Osteoblast (primary cell): ENCODE measurements around the gene AQP2. TPM values are rescaled to one million over a fixed set of nuclear protein-coding genes. Genes with fewer than 3 reads are reported as not detected.

Experiments used
- DNase-seq: peaks from one replicate; pipeline ENCODE4 v3.0.0; 2011; ENCODE audit warnings: low spot score, mixed read lengths; ENCODE audit not compliant: insufficient read length; ENCODE audit errors: missing footprints
- H2AFZ ChIP-seq: 2 replicates; pipeline ENCODE4 v1.6.0; 2011; ENCODE audit warnings: mild to moderate bottlenecking, low read length
- H3K27ac ChIP-seq: 2 replicates; pipeline ENCODE4 v1.5.1; 2011; ENCODE audit warnings: mild to moderate bottlenecking, low read depth, low read length, moderate library complexity
- H3K27me3 ChIP-seq: 2 replicates; pipeline ENCODE4 v1.6.0; 2012; ENCODE audit warnings: mild to moderate bottlenecking, control low read depth, inconsistent platforms, low read length, moderate library complexity; ENCODE audit not compliant: insufficient read depth
- H3K36me3 ChIP-seq: 2 replicates; pipeline ENCODE4 v1.5.1; 2011; ENCODE audit warnings: mild to moderate bottlenecking, low read length, control low read depth, moderate library complexity; ENCODE audit not compliant: insufficient read depth
- H3K4me1 ChIP-seq: 2 replicates; pipeline ENCODE4 v1.5.1; 2011; ENCODE audit warnings: mild to moderate bottlenecking, low read length, control low read depth, moderate library complexity; ENCODE audit not compliant: insufficient read depth
- H3K4me2 ChIP-seq: 2 replicates; pipeline ENCODE4 v1.6.0; 2011; ENCODE audit warnings: mild to moderate bottlenecking, low read length; ENCODE audit not compliant: insufficient read depth
- H3K4me3 ChIP-seq: fragments of 200-600 bp; sonication (generic); 3 replicates; pipeline ENCODE4 v1.5.1; 2012; ENCODE audit warnings: mild to moderate bottlenecking, low read length, inconsistent platforms; ENCODE audit not compliant: insufficient read depth
- H3K79me2 ChIP-seq: 2 replicates; pipeline ENCODE4 v1.6.0; 2012; ENCODE audit warnings: mild to moderate bottlenecking, low read length, control low read depth, inconsistent platforms; ENCODE audit not compliant: insufficient read depth
- H3K9me3 ChIP-seq: 2 replicates; pipeline ENCODE4 v1.5.1; 2011; ENCODE audit warnings: low read depth, low read length, control low read depth
- H4K20me1 ChIP-seq: 2 replicates; pipeline ENCODE4 v1.6.0; 2012; ENCODE audit warnings: mild to moderate bottlenecking, low read length, control low read depth; ENCODE audit not compliant: insufficient read depth
- CTCF ChIP-seq: IDR thresholded peaks from 2 replicates; pipeline ENCODE4 v1.5.1; 2011; ENCODE audit warnings: mild to moderate bottlenecking, low read depth, low read length, moderate library complexity; ENCODE audit errors: extremely low read depth
- total RNA-seq: library from RNA; depleted of rRNA; stranded (reverse); fragments of >200 nt; gene quantifications from 2 replicates; pipeline ENCODE4 v1.2.3, GENCODE V29; 2012

Gene AQP2
- total RNA-seq, 1 donor = not detected

GRCh38 chr12:49902399-49903350 lies 47.9 kb upstream of the AQP2 start:
- peaks cover 7% of the 10 kb centered on the region for H3K27me3 ChIP-seq
- no peaks in the 10 kb centered on the region for H3K79me2 ChIP-seq
- peak; percentile 50 for DNase-seq
- no peaks in the 10 kb centered on the region for H3K9me3 ChIP-seq
- TF ChIP-seq CTCF = no peak
- H3K4me1 ChIP-seq = no peaks in the 10 kb centered on the region
- no peaks in the 10 kb centered on the region for H4K20me1 ChIP-seq
- no peaks in the 10 kb centered on the region for H3K36me3 ChIP-seq
- no peak overlapping the region for H3K4me3 ChIP-seq
- H3K27ac ChIP-seq = no peak overlapping the region
- no peak overlapping the region for H3K4me2 ChIP-seq
- no peak overlapping the region for H2AFZ ChIP-seq

GRCh38 chr12:49903351-49903699 lies 47.2 kb upstream of the AQP2 start:
- peak overlapping the region; percentile 15 for H2AFZ ChIP-seq
- no peaks in the 10 kb centered on the region for H3K9me3 ChIP-seq
- no peaks in the 10 kb centered on the region for H3K36me3 ChIP-seq
- peak overlapping the region; percentile 52 for H3K4me2 ChIP-seq
- H3K4me3 ChIP-seq = peak overlapping the region; percentile 51
- TF ChIP-seq CTCF = no peak
- H4K20me1 ChIP-seq = no peaks in the 10 kb centered on the region
- no peaks in the 10 kb centered on the region for H3K4me1 ChIP-seq
- peak; percentile 37 for DNase-seq
- H3K79me2 ChIP-seq = no peaks in the 10 kb centered on the region
- H3K27me3 ChIP-seq = peaks cover 7% of the 10 kb centered on the region
- H3K27ac ChIP-seq = no peak overlapping the region

GRCh38 chr12:49903700-49904423 lies 46.7 kb upstream of the AQP2 start, which contains the start of gene FAIM2:
TSS of gene FAIM2 (minus strand) at chr12:49903900. CDS start at chr12:49903792, 108 bp downstream.
- Histone ChIP-seq H3K4me3 (peak within 1 kb of the TSS; percentile 51), H3K9me3 (no peaks in the 10 kb centered on the region), H4K20me1 (no peaks in the 10 kb centered on the region), H2AFZ (peak within 1 kb of the TSS; percentile 81), H3K36me3 (no peaks in the 10 kb centered on the region), H3K27me3 (peaks cover 4% of the 10 kb centered on the region), H3K4me1 (no peaks in the 10 kb centered on the region), H3K79me2 (no peaks in the 10 kb centered on the region), H3K4me2 (peak within 1 kb of the TSS; percentile 52), H3K27ac (no peak within 1 kb of the TSS)
- TF ChIP-seq CTCF = no peak
- DNase-seq = peak; percentile 97

GRCh38 chr12:49904601-49905000 lies 45.9 kb upstream of the AQP2 start:
- H3K9me3 ChIP-seq = no peaks in the 10 kb centered on the region
- peak overlapping the region; percentile 52 for H3K4me2 ChIP-seq
- no peaks in the 10 kb centered on the region for H3K27me3 ChIP-seq
- H3K27ac ChIP-seq = no peak overlapping the region
- H3K79me2 ChIP-seq = no peaks in the 10 kb centered on the region
- no peaks in the 10 kb centered on the region for H3K4me1 ChIP-seq
- H3K4me3 ChIP-seq = no peak overlapping the region
- peak; percentile 56 for DNase-seq
- H4K20me1 ChIP-seq = no peaks in the 10 kb centered on the region
- TF ChIP-seq CTCF = no peak
- no peaks in the 10 kb centered on the region for H3K36me3 ChIP-seq
- H2AFZ ChIP-seq = no peak overlapping the region
